ENCODE measurements around the gene PRDX4.
"Not testable (repeated sequence)": the region's sequence is repeated elsewhere in the genome, so short reads cannot be mapped to it uniquely, and the experiment has no call there.

The PRDX4 gene

GRCh38 chrX:23666282-23666681 is 1.0 kb upstream of the PRDX4 start:
- no peak for DNase-seq
- in situ Hi-C loops (cut with HindIII; ENCODE audit: low pct_ligation_motif_present, low pct_unique_long_range_greater_than_20kb, low sequenced_read_pairs), result no loop called here

GRCh38 chrX:23668335-23668734 is 1.0 kb downstream of the PRDX4 start:
- DNase-seq, result no peak
- in situ Hi-C loops (cut with HindIII; ENCODE audit: low pct_ligation_motif_present, low pct_unique_long_range_greater_than_20kb, low sequenced_read_pairs), result no loop called here

GRCh38 chrX:23670528-23670927 is 3.2 kb downstream of the PRDX4 start:
- in situ Hi-C loops (cut with HindIII; ENCODE audit: low pct_ligation_motif_present, low pct_unique_long_range_greater_than_20kb, low sequenced_read_pairs), result no loop called here
- no peak for DNase-seq

- no peak for DNase-seq
- in situ Hi-C loops (cut with HindIII; ENCODE audit: low pct_ligation_motif_present, low pct_unique_long_range_greater_than_20kb, low sequenced_read_pairs), result no loop called here
These were observed 5.8 kb downstream of the PRDX4 start for GRCh38 chrX:23673108-23673507.

- DNase-seq; in situ Hi-C loops (cut with HindIII; ENCODE audit: low pct_ligation_motif_present, low pct_unique_long_range_greater_than_20kb, low sequenced_read_pairs): not testable (repeated sequence)
These were observed 9.2 kb downstream of the PRDX4 start for GRCh38 chrX:23676486-23676885.

- in situ Hi-C loops (cut with HindIII; ENCODE audit: low pct_ligation_motif_present, low pct_unique_long_range_greater_than_20kb, low sequenced_read_pairs), result no loop called here
These were observed 24.9 kb downstream of the PRDX4 start for GRCh38 chrX:23692166-23692565.

GRCh38 chrX:23694606-23695005 is 27.3 kb downstream of the PRDX4 start:
- in situ Hi-C loops (cut with HindIII; ENCODE audit: low pct_ligation_motif_present, low pct_unique_long_range_greater_than_20kb, low sequenced_read_pairs), result no loop called here
- DNase-seq, result peak; percentile 56

More at GRCh38 chrX:23692166-23692565, 24.9 kb downstream of the PRDX4 start:
- DNase-seq, result no peak

- DNase-seq, result no peak
- in situ Hi-C loops (cut with HindIII; ENCODE audit: low pct_ligation_motif_present, low pct_unique_long_range_greater_than_20kb, low sequenced_read_pairs), result loop anchor here (10.0 kb wide), 1 partner anchor 205 kb away; the partner anchor contains the start of genes APOO and CXorf58
These were observed 32.4 kb downstream of the PRDX4 start for GRCh38 chrX:23699636-23700194.

GRCh38 chrX:23704673-23705206 is 37.4 kb downstream of the PRDX4 start:
- DNase-seq, result no peak
- in situ Hi-C loops (cut with HindIII; ENCODE audit: low pct_ligation_motif_present, low pct_unique_long_range_greater_than_20kb, low sequenced_read_pairs), result loop anchor here (10.0 kb wide), 1 partner anchor 200 kb away; the partner anchor contains the start of genes APOO and CXorf58

GRCh38 chrX:23705235-23705634 is 37.9 kb downstream of the PRDX4 start:
- in situ Hi-C loops (cut with HindIII; ENCODE audit: low pct_ligation_motif_present, low pct_unique_long_range_greater_than_20kb, low sequenced_read_pairs), result loop anchor here (10.0 kb wide), 1 partner anchor 200 kb away; the partner anchor contains the start of genes APOO and CXorf58
- DNase-seq, result no peak

GRCh38 chrX:23720117-23720677 is 52.9 kb downstream of the PRDX4 start:
- in situ Hi-C loops (cut with HindIII; ENCODE audit: low pct_ligation_motif_present, low pct_unique_long_range_greater_than_20kb, low sequenced_read_pairs), result no loop called here
- no peak for DNase-seq

- in situ Hi-C loops (cut with HindIII; ENCODE audit: low pct_ligation_motif_present, low pct_unique_long_range_greater_than_20kb, low sequenced_read_pairs), result no loop called here
These were observed 58.9 kb downstream of the PRDX4 start for GRCh38 chrX:23726191-23726590.

GRCh38 chrX:23727206-23727605 is 59.9 kb downstream of the PRDX4 start:
- no peak for DNase-seq
- in situ Hi-C loops (cut with HindIII; ENCODE audit: low pct_ligation_motif_present, low pct_unique_long_range_greater_than_20kb, low sequenced_read_pairs), result no loop called here

More at GRCh38 chrX:23726191-23726590, 58.9 kb downstream of the PRDX4 start:
- DNase-seq, result no peak

GRCh38 chrX:23729214-23729613 is 61.9 kb downstream of the PRDX4 start:
- in situ Hi-C loops (cut with HindIII; ENCODE audit: low pct_ligation_motif_present, low pct_unique_long_range_greater_than_20kb, low sequenced_read_pairs), result no loop called here
- DNase-seq, result no peak

- in situ Hi-C loops (cut with HindIII; ENCODE audit: low pct_ligation_motif_present, low pct_unique_long_range_greater_than_20kb, low sequenced_read_pairs), result no loop called here
- no peak for DNase-seq
These were observed 64.7 kb downstream of the PRDX4 start for GRCh38 chrX:23731951-23732350.

- DNase-seq, result no peak
- in situ Hi-C loops (cut with HindIII; ENCODE audit: low pct_ligation_motif_present, low pct_unique_long_range_greater_than_20kb, low sequenced_read_pairs), result no loop called here
These were observed 65.4 kb downstream of the PRDX4 start for GRCh38 chrX:23732704-23733103.

All from ACHN (cell line).